NCI-H1694 treated with DMSO at 0.1 percent for 48 hours (cell line): ENCODE measurements around the gene GABRG2.
"Not testable (repeated sequence)": the region's sequence is repeated elsewhere in the genome, so short reads cannot be mapped to it uniquely, and the experiment has no call there.

Experiments used
- DNase-seq: peaks from one replicate; lab custom pipeline; 2025; lab: John Stamatoyannopoulos, UW

GABRG2 gene

DNA sequence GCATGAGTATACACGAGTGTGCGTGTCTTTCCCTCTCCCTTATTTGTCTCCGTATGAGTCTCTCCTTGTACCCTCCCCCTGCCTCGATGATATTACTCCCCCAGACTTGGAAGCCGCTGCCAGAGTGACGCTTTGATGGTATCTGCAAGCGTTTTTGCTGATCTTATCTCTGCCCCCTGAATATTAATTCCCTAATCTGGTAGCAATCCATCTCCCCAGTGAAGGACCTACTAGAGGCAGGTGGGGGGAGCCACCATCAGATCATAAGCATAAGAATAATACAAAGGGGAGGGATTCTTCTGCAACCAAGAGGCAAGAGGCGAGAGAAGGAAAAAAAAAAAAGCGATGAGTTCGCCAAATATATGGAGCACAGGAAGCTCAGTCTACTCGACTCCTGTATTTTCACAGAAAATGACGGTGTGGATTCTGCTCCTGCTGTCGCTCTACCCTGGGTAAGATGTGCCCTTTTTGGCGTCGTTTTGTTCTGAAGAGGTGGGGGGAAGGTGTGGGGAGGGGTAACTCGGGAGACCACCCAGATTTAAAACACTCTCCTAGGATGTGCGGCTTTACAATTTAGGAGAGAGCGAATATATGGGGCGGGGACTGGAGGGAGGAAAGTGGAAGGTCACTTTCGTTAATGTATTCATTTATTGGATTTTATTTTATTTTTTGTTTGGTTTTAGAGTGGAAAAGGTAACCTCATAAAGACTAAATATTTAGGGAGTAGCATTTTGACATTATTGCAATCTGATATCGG is at the start of gene GABRG2:
Gene GABRG2, plus strand, starts transcription at position 119 of the 757 bp plus-strand sequence. Its CDS starts 227 bp downstream, at position 346.
- no peak for DNase-seq

DNA sequence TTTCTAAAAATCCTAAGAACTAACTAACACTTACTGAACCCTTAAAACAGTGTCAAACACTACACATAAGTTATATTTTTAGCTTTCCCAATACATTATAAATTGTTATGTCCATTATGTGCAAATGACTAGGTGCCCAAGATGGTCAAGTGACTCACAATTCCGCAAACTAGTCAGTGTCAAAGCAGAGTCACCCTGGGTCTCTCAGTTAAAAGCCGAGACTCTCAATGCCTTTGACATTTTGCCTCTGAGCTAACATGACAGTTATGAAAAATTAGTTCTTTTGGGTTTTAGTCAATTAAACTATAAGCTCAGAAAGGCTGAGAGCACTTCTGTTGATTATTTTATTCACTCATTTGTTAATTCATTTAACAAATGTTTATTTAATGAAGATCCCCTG is 42.3 kb upstream of the GABRG2 start:
- no peak for DNase-seq

DNA sequence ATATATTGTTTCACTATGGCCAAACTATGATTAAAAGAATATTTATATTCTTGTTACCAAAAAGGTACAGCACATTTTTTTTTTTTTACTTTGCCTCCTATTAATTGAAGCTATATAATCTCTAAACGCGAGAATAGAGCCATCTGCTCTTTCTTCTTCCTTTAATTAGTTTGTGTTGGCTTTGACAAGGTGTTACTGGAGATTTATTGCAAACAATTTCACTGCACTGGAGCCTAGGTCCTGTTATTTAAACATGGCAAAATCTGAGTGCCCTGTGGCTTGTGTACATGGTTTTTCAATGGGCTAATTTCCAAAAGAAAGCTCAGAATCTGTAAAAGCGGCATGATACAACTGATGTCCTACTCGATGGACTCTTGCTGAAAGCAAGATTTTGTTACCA is 40.8 kb upstream of the GABRG2 start:
- no peak for DNase-seq

DNA sequence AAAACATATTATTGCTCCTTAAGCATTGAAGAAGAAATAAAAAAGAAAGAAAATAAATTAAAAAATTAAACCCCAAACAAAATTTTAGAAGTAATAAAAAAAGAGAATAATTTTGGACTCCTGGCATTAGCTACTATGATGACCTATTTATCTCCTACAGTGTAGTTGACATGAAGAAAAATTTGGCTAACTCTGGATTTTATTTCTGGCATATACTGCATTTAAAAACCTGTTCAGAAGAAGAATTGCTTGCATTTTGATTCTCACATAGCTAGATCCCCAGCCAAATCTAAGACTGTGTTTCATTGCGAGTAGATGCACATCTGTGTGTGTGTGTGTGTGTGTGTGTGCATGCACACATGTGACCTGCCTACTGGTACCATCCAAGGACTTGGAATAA is 30.1 kb upstream of the GABRG2 start:
- peak; percentile 7 for DNase-seq

GRCh38 chr5:162047279-162047678 is 20.3 kb upstream of the GABRG2 start:
- DNase-seq = no peak

GRCh38 chr5:162052676-162053075 is 14.9 kb upstream of the GABRG2 start:
- no peak for DNase-seq

- not testable (repeated sequence) for DNase-seq
Observed at GRCh38 chr5:162055095-162055494, 12.5 kb upstream of the GABRG2 start.

DNA sequence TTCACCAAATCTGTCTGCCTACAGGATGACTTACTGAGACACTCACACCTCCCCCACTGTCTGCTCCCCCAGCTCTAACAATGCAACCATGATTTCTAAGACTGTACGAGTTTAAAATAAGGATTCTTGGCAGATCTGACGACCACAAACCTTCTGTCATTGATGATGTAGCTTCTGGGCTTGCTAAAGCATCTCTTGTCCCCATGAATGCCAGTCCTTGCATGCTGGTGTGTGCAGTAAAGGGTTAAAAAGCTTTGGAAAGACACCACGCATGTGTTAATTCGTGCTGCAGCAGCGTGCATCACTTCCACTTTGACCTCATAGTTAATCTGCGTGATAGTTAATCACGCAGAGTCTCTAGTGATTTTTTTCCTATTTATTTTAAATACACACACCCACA is 411 bp upstream of the GABRG2 start:
- DNase-seq = no peak

- no peak for DNase-seq
Observed at GRCh38 chr5:162068412-162068811, 839 bp downstream of the GABRG2 start.

DNA sequence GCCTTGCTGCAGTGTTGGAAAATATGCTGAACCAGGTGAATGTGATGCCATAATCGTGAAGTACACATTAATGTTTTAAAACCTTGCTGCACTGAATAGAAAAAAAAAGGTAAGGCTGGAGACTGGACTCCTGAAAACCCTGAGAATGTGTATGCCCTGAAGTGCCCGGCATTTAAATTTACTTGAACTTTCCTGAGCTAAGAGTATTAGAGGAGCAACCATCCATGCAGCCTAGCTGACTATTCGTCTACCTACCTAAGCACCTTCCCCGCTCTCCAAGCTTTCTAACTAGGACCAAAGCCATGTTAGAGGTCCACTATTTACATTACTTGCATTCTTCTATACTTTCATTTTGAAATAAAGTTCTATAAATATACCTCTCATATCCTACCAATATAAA is 1.4 kb downstream of the GABRG2 start:
- DNase-seq = no peak

DNA sequence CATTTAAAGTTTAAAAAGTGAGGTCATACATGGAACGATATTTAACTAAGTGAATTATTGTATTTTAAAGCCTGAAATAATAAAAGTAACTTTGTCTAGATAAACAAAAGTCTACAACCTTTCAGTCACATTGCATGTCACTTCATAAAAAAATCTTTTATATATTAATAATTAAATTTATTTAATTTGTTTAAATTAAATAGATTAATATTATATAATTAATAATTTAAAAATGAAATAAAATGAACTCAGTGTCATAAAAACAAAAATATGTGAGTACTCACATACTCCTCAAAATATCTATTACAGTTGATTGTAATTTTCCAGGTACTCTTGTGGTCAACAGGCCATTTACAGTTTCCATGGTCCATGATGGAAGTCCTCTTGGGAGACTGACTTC is 11.2 kb downstream of the GABRG2 start:
- no peak for DNase-seq

- no peak for DNase-seq
Observed at GRCh38 chr5:162091336-162091735, 23.8 kb downstream of the GABRG2 start.

DNA sequence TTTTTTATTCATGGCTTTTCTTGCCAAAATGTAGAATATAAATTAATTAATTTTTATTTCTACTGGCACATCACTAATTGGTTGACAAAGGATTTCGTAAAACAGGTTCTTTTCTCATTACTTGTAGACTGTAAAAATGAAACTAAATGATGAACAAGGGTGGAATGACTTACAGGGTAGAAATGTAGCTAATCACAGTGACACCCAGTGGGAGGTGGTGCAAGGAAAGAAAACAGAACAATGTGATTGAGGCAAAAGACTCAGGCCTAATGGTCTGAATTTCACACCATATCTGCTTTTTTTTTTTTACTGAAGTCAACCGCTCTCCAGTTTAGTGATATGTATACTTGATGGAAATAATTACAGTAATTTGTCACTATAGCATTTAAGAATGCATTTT is 28.9 kb downstream of the GABRG2 start:
- no peak for DNase-seq

GRCh38 chr5:162107591-162107990 is 40.0 kb downstream of the GABRG2 start:
- DNase-seq = no peak

- no peak for DNase-seq
Observed at GRCh38 chr5:162119801-162120200, 52.2 kb downstream of the GABRG2 start.

DNA sequence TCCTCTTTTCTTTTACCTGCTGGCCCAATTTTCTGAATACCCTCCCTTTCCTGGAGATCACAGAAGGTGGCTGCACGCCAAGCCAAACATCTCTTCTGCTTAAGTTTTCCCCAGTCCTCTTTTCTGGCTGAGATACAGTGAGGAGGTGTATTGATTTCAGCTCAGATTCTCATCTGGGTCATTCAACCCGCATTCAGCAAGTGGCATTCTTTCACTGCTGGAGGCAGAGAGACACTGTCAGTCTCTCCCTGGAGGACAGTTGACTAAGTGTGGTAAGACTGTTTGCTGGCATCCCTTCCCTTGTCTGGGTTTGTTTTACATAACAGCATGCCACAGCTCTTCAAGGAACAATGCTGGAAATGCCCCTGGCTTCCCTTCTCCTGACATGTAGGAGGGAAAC is 60.5 kb downstream of the GABRG2 start:
- DNase-seq = no peak

DNA sequence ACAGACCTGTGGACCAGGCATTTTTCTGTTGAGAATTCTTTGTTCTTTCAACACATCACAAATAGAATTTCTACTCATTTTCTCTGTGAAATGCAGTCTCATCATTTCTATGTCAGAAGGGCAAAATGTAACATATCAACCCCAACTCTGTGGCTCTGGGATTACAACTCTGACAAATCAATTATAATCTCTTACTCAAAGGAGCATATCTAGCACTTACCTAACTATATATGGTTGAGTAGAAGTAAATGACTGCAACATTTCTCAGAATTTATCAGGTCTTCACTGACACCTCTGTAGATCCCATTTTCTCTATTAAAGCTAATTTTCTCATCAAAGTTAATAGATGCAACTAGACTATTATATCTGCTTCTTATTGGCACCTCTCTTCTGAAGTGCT is 64.8 kb downstream of the GABRG2 start:
- no peak for DNase-seq

DNA sequence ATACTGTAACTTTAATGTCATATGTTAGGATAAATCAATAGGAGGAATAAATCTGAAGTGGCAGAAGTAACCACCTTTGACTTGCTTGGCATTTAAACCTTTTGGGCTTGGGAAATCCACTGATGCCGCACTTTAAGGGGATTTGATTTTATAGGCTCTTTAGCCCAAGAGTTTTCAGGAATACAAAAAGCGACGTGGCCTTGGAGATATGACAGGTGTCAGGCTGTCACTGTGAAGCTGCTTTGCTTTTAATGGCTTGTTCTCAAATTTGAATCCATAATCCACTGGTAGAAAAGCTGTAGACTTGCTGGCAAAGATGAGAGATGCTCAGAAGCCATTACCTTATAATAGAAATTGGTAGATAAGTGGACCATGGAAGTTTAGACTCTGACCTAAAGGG is 71.6 kb downstream of the GABRG2 start:
- DNase-seq = no peak

GRCh38 chr5:162154242-162154641 is 86.7 kb downstream of the GABRG2 start:
- no peak for DNase-seq

GRCh38 chr5:162160401-162160800 is 92.8 kb downstream of the GABRG2 start:
- DNase-seq = no peak

DNA sequence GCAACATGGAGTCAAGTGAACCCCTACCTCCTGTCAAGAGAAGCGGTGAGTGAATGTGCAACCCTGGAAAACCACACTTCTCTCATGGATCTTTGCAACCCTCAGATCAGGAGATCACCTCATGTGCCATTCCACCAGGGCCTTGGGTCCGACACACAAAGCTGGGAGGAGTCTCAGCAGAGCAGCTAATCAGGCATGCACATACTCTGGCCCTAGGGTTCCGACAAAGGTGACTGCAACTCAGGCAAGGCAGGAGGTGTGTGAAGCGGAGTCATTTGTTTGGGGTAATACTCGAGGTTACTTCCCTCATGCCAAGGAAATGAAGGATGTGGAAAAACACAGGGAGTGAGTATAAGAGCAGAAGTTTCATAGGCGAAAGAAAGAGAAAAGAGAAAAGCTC is 96.1 kb downstream of the GABRG2 start:
- DNase-seq = no peak

DNA sequence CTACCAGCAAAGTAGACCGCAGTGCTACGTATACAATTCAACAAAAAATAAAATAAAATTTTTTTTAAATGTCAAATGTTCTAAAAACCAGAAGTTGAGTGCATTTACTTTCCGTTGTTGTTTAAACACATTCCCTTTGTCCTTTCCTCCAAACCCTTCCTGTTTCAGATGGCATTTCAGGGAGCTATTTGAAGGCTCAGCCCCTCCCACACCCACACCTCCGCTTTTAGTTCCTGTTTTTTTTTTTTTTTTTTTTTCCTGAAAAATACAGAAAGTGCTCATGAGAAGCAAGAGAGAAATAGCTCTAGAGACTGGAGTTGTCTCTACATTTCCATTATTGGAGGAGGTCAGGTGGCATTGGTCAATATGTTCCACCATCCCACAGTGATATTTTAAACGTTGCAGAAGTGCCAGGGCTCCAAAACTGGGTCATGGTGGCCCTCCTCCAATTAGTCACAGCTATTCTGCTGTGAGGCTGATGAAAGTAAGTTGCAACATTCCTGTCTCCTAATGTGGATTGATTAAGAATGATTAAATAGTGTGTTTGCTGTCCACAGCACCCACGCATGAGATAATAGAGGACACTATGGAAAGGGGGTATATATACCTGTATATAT is 106.9 kb downstream of the GABRG2 start:
- DNase-seq = no peak

GRCh38 chr5:162187371-162187770 is 119.8 kb downstream of the GABRG2 start:
- no peak for DNase-seq

- no peak for DNase-seq
Observed at GRCh38 chr5:162189719-162190118, 122.1 kb downstream of the GABRG2 start.
